DOHH2 (cell line): ENCODE data around the gene NECTIN3.

Source experiments
- EZH2phosphoT487 ChIP-seq: fragments of 200-600 bp; sonication (generic); IDR thresholded peaks from 2 replicates; pipeline ENCODE4 v1.6.1; 2017; ENCODE audit warnings: borderline replicate concordance, mild to moderate bottlenecking, antibody characterized with exemption, low read length, moderate library complexity, mixed read lengths
- TF ChIP-seq, protein P1 (sequence below): fragments of 200-600 bp; sonication (generic); IDR thresholded peaks from one replicate; pipeline ENCODE4 v1.5.1; 2014; ENCODE audit warnings: antibody characterized with exemption, mild to moderate bottlenecking, low read depth, low read length; ENCODE audit not compliant: poor library complexity, severe bottlenecking

DNA sequence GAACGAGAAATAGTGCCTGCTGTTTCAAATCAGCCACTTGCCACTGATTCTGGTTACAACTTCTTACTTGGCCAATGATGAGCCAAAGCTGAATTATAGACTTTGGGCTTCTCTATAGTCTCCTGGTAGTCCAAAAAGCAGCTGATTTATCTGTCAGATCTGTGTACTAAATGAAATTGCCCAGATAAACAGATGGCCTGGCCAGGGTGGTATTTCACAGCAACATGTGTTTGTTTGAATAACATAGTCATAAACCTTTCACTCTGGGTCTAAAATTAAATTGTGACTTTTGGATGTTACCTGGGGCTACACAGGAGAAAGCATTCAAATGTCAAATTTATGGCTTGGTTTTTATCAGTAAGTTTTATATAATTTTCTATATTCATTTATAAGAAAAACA lies 147.0 kb downstream of the NECTIN3 start:
- TF ChIP-seq, protein P1, sequence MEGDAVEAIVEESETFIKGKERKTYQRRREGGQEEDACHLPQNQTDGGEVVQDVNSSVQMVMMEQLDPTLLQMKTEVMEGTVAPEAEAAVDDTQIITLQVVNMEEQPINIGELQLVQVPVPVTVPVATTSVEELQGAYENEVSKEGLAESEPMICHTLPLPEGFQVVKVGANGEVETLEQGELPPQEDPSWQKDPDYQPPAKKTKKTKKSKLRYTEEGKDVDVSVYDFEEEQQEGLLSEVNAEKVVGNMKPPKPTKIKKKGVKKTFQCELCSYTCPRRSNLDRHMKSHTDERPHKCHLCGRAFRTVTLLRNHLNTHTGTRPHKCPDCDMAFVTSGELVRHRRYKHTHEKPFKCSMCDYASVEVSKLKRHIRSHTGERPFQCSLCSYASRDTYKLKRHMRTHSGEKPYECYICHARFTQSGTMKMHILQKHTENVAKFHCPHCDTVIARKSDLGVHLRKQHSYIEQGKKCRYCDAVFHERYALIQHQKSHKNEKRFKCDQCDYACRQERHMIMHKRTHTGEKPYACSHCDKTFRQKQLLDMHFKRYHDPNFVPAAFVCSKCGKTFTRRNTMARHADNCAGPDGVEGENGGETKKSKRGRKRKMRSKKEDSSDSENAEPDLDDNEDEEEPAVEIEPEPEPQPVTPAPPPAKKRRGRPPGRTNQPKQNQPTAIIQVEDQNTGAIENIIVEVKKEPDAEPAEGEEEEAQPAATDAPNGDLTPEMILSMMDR = no peak
- TF ChIP-seq EZH2phosphoT487 = no peak
